Esophagus mucosa (tissue), 1 donor: Measurements from ENCODE around the gene ITGB5. TPM values are rescaled to one million over a fixed set of nuclear protein-coding genes. Genes with fewer than 3 reads are reported as not detected.
A peak's percentile ranks its signal among the peaks of the same experiment; 100 is the strongest.
"Not testable (repeated sequence)": the region's sequence is repeated elsewhere in the genome, so short reads cannot be mapped to it uniquely, and the experiment has no call there.

Experiments
- ATAC-seq: fragments of 200-7000 bp; cut with Tn5 transposase; one replicate; pipeline ENCODE4 v1.9.1; 2020
- total RNA-seq: library from RNA; stranded (reverse); gene quantifications from one replicate; pipeline ENCODE4 v1.2.4, GENCODE V29; 2023
- donor health status: DM: yes; HTN: yes; CAD: no.

Gene ITGB5
- total RNA-seq, 1 donor from 2014 or later = 83.0 TPM

- ATAC-seq = no peak
Measured at GRCh38 chr3:124769462-124769861, 117.7 kb downstream of the ITGB5 start.

DNA sequence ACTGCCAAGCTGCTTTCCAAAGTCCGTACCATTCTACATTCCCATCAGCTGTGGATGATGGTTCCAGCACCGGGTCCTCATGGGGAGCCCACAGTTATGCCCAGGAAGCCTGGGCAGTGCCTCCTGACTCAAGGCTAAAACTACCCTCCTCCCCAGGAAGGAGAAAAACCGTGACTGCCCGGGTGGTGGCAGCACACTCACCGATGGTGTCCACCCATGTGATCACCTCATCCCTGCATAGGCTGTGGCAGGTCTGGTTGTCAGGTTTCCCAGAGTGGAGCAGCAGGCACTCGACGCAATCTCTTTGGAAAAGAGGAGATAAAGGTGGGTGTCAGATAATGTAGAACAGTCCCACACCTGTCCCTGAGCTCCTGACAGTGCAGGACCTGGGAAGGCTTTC, 118.4 kb downstream of the ITGB5 start:
- ATAC-seq = peak; percentile 65

- ATAC-seq = no peak
Measured at GRCh38 chr3:124767691-124768090, 119.5 kb downstream of the ITGB5 start.

DNA sequence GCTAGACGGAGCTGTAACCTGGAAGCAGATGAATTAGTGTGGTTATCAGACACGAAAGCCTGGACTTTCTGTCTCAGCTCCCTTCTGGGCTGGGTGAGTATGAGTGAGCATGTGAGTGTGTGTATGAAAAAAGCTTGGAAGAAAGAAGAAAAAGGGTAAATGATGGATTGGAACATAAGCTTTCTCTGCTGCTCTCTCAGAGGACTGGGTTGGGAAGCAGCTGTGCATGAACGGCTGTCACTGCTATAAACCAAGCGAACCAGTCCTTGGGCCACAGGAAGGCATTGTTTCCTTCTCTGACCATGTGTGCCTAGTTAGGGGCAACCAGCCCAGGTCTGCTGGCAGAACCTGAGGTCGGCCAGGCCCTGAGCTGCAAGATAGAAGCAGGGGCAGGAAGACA, 119.9 kb downstream of the ITGB5 start:
- no peak for ATAC-seq

- ATAC-seq = no peak
Measured at GRCh38 chr3:124766113-124767095, 120.8 kb downstream of the ITGB5 start.

DNA sequence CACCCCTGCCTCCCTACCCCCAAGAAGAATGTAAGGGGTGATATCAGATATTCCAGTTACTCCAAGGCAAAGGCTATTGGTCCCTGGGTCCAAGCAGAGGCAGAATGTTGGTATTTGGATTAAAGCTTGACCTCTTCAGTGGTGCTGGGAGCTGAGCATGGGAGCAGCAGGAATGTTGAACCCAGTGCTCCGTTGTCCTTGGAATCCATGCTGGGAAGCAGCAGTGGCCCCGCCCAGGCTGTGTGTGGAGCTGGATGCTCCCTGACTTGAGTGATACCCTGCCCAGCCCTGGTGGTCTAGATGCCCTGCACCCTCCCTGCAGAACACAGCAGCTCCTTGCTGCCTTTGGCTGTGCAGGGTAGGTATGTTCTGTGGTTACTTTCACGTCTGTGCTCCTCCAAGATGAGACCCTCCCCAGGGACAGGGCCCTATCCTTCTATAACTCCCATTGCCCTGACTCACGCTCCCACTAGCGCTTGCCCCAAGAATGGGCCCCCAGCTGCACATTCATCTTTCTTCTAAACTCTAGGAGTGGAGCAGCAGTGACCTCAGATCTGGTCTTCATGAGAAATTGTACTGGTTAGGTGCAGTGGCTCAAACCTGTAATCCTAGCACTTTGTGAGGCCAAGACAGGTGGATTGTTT, 121.8 kb downstream of the ITGB5 start:
- no peak for ATAC-seq

DNA sequence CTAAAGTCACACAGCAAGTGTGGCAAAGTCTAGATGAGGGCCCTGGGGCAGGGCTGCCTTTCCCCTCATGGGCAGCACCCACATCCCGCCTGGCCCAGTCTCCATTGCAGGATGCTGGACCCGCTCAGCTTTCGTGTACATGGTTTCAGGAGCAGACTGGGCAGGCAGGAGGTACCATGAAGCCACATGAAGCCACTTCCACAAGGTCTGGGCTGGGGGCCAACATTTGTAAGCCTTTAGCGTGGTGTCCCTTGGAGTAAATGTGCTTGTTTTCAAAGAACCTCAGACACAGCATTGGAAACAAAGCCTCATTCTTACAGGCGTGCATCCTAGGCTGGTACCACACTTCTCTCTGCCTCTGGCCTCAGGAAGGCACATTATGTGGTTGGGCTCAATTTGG, 122.4 kb downstream of the ITGB5 start:
- no peak for ATAC-seq

DNA sequence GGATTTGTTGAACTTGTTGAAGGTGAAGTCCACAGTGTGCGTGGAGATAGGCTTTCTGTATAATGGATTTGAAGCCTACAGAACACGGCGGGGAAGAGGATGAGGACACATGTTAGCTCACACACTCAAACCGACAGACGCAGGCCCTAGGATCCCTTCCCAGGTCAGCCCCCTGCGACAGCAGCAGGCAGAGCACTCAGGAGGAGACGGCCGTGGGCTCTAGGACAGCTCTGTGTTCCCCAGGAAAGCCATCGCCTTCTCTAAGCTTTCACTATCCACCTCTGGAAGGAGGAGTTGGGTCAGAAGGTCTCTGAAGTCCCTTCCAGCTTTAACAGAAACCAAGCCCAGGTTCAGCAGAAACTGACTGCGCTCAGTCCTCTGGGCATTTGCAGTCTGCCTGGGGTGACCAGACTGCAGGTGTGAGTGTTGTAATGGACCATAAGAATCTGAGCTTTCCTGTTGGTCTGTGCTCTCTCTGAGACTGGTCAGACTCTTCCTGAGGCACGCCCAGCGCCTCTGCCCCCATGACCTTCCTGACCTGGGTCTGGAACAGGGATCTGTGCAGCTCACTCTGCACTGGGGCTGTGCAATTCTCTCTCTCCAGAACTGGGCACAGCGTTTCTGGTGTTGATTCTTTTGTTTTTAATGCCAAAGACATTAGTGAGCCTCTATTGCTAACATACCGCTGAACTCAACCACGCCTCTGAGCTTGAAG, 123.4 kb downstream of the ITGB5 start:
- no peak for ATAC-seq

GRCh38 chr3:124763206-124763605, 124.0 kb downstream of the ITGB5 start:
- no peak for ATAC-seq

DNA sequence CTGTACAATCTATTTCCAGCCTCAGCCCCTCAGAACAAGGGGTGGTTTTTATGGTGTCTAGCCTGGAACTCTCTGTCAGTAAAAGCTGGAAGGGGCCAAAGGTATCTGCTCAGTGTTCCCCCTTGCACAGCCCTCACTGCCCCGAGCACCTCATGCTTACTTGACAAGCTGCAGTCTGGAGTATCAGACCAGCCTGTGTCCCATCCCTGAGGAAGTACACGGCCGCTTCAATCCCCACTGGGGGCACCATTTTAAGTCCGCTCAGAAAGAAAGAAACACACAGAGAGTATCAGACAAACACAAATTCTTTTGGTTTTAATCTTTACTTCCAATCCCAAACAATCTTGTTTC, 124.5 kb downstream of the ITGB5 start:
- ATAC-seq = no peak

DNA sequence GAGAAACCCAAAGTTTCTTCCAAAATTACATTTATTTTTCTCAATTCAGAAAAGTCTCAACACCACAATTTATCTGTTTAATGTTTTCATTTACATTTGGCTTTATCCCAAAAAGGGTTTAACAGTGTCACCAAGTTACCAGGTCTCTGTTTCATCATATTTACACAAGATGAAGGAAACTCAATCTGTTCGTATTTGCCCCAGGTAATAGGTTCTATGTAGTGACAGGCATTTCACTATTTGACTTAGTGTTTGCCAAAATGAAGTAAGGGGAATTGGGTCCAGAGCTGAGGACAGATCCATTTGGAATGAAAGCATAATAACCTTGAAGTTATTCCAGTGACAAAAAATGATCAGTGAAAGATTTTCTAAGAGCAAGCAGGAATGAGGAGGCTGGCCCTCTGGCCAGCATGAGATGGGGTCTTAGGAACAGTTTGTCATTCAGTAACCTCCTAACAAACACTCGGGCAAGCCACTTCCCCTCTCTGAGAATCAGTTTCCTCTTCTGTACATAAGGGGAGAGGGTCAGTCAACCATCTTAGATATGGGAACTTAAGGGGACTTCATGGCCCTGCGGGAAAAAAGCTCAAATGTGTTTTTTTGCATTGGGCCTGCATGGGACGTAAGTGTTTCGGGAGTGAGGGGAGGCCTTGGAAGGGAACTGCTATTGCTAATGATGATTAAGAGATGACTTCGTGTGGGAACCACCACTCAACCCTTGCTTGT, 125.1 kb downstream of the ITGB5 start:
- no peak for ATAC-seq

DNA sequence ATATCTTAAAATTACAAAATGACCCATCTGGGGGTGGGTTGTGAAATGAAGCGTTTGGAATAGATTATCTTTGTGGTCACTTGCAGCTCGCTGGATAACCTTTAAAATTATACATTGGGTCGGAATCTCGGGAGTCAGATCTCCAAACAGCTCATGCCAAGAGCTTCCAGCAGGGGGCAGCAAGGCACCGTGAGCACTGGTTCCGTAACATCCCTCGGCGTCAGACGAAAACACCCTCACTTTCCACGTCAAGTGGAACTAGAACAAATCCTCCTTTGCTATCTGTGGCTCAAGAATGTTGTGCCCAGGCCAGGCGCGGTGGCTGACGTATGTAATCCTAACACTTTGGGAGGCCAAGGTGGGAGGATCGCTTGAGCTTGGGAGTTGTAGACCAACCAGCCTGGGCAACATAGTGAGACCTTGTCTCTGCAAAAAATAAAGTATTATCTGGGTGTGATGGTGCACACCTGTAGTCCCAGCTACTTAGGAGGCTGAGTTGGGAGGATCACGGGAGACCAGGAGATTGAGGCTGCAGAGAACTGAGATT, 125.8 kb downstream of the ITGB5 start:
- peak; percentile 78 for ATAC-seq

DNA sequence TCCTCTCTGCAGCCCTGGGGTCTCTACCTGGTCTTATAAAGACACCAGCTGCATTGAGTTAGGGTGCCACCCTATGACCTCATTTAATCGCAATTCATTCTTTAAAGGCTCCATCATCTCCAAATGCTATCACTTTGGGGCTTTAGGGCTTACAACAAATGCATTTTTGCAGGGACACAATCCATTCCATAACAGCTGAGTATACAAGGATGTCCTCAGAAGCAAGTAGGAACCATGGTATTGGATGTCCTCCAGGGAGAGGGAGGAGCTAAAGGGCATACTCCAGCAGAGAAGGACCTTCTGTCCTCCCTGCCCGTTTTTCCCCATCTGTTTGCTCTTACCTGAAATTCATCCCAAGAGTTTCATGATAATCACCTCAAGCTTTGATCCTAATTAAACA, 126.6 kb downstream of the ITGB5 start:
- peak; percentile 41 for ATAC-seq

DNA sequence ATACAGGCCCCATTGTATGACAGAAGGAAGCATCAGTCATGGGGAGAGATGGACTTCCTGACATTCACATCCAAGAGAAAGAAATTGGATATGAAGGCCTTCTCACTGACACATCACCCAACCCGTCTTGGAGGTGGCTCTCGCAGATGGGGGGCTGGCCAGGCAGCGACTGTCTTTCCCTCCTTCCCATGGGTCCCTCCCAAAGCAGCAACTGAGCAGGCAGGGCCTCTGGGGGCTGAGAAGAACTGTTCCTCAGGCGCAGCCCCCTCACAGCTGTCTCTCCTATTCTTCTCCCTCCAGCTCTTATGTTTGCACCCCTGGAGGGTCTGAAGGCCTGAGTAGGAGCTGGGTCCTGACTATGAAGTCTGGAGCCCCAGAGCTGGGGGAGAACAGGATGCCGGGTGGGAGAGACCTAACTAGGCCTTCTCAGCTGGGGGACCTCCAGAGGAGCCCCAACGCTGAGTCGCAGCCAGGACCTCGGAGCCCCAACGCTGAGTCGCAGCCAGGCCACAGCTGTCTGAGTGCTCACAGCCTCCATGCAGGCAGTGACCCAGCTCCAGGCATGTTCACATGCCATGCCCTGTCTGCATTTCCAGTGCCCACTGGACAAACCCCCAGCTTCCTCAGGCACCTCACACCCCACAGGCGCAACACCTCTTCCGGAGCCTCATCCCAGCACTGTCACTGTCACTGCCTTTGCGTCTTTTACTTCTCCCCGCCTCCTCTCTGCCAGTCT, 127.3 kb downstream of the ITGB5 start:
- ATAC-seq = peak; percentile 11

DNA sequence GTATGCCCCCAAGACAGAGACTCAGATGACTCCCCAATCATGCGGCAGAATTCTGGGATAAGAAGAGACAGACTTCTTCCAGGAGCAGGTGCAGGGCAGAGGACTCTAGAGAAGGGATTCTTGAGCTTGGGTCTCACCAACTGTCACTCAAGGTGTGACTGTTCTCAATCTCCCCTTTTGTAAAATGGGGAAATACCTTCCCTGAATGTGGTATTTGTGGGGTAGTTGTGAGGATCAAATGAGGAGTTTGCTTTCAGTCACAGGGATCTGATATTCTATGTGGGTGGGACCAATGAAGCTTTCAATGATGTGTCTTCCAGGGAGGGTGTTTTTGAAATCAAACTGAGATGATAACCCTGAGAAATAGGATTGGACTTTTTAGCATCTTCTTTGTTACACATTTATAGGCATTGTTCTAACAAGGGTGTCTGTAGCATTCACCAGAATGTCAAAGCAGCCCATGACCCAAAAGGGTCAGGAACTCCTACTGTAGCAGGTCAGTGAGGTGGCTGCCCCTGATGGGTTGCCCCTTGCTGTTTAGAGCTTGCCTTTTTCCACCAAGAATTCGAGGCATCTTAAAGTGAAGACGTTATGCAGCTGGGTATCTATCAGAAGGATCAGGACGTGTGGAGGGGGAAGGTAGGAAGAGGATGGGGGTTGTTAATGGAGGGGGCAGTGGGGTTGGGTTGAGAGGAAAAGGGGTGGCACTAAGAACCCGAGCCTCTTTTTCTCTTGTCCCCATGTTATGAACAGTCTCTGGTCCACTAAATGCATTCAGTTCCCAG, 128.1 kb downstream of the ITGB5 start:
- ATAC-seq = no peak

GRCh38 chr3:124757926-124758325, 129.2 kb downstream of the ITGB5 start:
- not testable (repeated sequence) for ATAC-seq

GRCh38 chr3:124752051-124752450, 135.1 kb downstream of the ITGB5 start:
- no peak for ATAC-seq

GRCh38 chr3:124751501-124751900, 135.7 kb downstream of the ITGB5 start:
- ATAC-seq = no peak

GRCh38 chr3:124749877-124750276, 137.3 kb downstream of the ITGB5 start:
- not testable (repeated sequence) for ATAC-seq

DNA sequence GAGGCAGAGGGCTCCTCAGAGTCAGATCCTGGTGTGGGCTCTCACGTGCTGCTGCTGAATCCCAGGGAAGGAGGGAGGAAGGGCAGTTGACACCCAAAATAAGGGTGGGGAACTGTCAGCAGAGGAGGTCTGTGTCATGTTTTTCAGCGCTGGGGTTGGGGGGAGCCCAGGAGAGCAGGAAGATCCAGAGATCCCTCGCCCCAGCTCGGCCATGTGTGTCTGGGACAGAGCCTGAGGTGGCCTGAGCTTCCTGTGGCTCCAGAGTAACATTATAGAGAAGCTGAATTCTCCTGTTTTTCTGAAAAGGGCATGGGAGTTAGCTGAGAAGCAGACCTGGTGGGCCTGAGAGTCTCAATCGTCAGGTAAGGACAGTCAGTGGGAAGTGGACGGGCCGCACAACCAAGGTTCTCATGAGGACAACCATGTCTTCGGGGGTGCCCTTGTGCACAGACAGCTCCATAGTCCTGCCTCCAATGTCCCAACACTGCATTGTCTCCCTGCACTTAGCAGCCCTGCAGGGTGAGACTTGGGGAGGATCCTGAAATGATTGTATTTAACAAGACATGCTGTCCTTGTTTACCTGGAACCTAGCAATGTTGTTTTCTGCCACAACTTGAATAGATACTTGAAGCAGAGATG, 138.5 kb downstream of the ITGB5 start:
- ATAC-seq = peak; percentile 40
